ENCODE measurements around the gene EPHB4. TPM values are rescaled to one million over a fixed set of nuclear protein-coding genes. Genes with fewer than 3 reads are reported as not detected.
"Not testable (repeated sequence)": the region's sequence is repeated elsewhere in the genome, so short reads cannot be mapped to it uniquely, and the experiment has no call there.

EPHB4 gene
- total RNA-seq, 1 experiment from 2014 or later = 107 TPM

DNA sequence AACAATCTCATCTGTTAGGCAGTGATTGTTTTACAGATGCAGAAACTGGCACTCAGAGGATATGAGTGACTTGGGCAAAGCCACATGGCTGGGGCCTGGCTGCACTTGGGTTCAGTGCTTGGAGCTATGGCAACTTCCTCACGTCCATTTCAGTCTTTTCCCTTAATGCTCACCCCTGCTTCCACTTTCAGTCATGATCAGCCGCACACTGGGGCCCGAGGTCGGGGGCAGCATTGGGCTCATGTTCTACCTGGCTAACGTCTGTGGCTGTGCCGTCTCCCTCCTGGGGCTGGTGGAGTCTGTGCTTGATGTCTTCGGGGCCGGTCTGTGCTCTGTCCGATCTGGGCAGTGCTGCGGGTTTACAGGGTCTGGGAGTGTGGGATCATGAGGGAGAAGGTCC lies 28.2 kb upstream of the EPHB4 start:
- in situ Hi-C loops (cut with HindIII; ENCODE audit: low sequenced_read_pairs) = no loop called here
- no peak for DNase-seq (ENCODE audit: low spot score)

DNA sequence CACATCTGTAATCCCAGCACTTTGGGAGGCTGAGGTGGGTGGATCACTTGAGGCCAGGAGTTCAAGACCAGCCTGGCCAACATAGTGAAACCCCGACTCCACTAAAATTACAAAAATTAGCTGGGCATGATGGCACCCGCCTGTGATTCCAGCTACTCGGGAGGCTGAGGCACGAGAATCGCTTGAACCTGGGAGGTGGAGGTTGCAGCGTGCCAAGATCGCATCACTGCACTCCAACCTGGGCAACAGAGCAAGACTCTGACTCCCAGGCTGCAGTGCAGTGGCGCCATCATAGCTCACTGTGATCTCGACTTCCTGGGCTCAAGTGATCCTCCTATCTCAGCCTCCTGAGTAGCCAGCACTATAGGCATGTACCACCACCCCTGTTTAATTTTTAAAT lies 27.6 kb upstream of the EPHB4 start:
- DNase-seq (ENCODE audit: low spot score); in situ Hi-C loops (cut with HindIII; ENCODE audit: low sequenced_read_pairs): not testable (repeated sequence)

DNA sequence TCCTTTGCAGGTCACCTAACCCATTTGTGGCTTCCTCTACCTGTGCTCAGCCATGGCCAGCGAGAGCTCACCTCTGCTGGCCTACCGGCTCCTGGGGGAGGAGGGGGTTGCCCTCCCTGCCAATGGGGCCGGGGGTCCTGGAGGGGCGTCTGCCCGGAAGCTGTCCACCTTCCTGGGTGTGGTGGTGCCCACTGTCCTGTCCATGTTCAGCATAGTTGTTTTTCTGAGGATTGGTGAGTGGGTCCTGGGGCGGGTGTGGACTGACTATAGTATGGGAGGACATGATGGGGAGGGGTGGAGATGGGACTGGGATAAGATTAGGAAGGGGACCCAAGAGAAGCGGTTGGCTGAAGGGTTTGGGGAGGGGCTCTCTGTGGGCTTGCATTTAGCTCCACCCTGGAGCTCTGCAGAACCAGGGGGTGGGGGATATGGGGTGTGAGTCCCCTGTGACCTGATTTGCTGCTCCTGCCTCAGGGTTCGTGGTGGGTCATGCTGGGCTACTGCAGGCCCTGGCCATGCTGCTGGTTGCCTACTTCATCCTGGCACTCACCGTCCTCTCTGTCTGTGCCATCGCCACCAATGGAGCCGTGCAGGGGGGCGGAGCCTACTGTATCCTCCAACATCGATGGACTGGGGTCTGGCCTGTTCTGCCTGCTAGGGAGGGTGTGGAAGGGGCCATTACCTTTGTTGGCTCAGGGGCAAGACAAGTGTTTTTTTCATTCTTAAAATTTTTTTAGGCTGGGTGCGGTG lies 27.0 kb upstream of the EPHB4 start:
- in situ Hi-C loops (cut with HindIII; ENCODE audit: low sequenced_read_pairs) = no loop called here

DNA sequence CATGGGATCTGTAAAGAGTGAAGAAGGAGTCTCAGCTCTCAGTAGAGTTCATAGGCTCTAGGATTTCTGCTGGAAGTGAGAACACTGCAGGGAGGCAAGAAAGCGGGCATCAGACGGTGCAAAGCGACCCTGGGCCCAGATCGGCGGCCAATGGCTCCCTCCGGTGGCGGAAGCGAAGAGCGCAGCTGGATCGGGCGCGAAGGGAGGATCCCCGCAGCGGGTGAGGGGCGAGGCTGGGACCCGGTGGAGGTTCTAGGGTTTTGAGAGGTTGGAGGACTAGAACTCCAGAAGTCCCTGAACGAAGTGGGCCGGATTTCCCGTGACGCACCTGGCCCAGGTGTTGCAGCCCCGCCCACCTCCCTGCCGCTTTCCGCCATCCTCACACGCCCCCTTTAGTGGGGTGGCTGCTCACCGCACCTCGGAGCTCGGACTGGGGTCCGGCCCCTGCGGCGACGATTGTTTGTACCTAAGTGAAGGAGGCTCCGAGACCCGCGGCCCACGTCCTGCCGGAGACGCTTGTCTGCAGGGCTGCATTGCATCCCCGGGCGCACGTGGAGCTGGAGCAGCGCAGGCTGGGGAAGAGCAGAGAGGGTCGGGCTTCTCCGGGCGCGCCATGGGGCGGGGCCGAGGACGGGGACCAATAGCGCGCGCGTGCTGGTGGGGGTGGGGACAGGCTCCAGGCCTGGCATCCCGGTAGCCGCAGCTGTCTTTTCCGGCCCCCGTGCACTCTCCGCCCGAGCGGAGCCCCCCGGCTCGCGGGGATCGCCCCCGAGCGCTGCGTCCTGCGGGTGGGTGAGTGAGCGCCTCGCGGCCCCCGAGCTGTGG lies 24.9 kb upstream of the EPHB4 start, which contains the start of gene SLC12A9:
Gene SLC12A9 (plus strand): TSS at position 666 of the 825 bp plus-strand sequence. CDS start 1,485 bp downstream, outside the sequence.
- in situ Hi-C loops (cut with HindIII; ENCODE audit: low sequenced_read_pairs) = no loop called here
- peak; percentile 87 for DNase-seq (ENCODE audit: low spot score)

More for the DNA sequence above, 27.0 kb upstream of the EPHB4 start:
- DNase-seq (ENCODE audit: low spot score) = no peak

DNA sequence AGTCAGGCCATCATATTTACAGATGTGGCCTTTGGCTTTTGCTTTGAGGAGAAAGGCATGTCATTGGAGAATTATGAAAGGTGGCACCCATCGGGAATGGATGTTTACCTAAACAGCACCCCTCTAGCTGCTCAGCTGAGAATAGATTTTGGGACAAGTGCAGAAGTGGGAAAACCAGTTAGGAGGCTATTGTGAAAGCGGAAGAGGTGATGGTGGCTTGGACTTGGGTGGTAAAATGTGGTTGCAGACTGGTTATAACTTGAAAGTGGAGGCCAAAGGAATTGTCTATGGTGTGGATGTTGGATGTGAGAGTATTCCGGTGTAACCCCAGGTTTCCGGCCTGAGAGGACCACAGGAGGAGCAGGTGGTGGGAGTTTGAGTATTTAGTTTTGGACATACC lies 20.0 kb upstream of the EPHB4 start:
- in situ Hi-C loops (cut with HindIII; ENCODE audit: low sequenced_read_pairs) = no loop called here

DNA sequence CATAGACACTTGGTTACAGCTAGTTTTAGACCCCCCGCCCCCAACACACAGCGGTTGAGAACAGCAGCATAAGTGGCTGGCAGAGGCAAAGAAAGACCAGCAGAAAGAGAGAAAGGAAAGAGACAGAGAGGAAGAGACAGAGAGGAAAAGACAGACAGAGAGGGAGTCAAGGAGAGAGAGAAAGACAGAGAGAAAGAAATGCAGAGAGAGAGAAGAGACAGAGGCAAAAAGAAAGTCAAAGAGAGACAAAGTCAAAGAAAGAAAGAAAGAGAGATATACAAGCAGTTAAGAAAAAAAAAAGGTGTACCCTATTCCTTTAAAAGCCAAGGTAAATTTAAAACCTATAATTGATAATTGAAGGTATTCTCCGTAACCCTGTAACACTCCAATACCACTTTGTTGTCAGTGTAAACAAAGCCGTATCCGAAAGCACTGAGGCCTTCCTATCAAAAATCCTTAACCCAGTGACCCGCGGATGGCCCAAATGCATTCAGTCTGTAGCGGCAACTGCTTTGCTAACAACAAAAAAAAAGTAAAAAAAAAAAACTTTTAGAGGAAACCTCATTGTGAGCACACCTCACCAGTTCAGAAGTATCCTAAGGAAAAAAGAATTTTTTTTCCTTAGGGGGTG lies 13.3 kb upstream of the EPHB4 start:
- in situ Hi-C loops (cut with HindIII; ENCODE audit: low sequenced_read_pairs) = no loop called here
- DNase-seq (ENCODE audit: low spot score) = no peak

More for the DNA sequence above, 20.0 kb upstream of the EPHB4 start:
- DNase-seq (ENCODE audit: low spot score) = no peak

DNA sequence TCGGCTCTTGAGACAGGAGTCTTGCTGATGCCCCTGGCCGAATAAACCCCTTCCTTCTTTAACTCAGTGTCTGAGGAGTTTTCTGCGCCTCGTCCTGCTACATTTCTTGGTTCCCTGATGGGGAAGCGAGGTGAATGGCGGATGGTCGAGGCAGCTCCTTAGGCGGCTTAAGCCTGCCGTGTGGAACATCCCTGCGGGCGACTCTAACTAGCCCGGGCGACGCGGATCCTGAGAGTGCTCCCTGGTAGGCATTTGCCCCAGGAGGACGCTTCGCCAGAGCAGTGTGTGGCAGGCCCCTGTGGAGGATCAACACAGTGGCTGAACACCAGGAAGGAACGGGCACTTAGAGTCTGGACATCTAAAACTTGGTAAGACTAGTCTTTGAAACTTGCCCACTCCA lies 12.0 kb upstream of the EPHB4 start:
- in situ Hi-C loops (cut with HindIII; ENCODE audit: low sequenced_read_pairs) = no loop called here
- no peak for DNase-seq (ENCODE audit: low spot score)

DNA sequence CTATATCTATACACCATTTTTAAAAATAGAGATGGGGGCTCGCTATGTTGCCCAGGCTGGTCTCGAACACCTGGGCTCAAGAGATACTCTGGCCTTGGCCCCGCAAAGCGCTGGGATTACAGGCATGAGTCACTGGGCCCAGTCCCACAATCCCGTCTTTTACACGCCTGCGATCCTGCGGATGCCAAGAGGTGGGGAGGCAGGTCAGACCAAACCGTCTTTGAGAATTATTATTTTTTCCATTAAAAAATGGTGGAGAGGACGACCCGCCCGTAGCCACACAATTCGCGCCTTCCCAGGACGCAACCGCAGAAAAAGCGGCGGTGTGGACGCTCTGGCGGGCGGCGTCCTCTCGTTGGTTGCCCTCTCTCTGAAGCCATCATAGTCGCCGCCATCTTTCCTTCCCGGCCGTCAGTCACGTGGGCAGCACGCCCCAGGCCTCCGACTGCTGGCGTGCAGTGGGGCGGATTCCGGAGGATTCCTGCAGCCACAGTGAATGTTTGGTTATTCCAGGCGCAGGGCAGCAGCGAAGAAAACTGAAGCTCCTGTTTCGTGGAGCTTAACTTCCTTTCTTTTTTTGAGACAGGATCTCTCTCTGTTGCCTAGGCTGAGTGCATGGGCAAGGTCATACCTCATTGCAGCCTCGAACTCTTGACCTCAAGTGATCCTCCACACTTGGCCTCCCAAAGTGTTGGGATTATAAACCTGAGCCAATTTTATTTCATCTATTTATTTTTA lies 9.9 kb upstream of the EPHB4 start:
- in situ Hi-C loops (cut with HindIII; ENCODE audit: low sequenced_read_pairs) = no loop called here
- DNase-seq (ENCODE audit: low spot score) = peak; percentile 93

DNA sequence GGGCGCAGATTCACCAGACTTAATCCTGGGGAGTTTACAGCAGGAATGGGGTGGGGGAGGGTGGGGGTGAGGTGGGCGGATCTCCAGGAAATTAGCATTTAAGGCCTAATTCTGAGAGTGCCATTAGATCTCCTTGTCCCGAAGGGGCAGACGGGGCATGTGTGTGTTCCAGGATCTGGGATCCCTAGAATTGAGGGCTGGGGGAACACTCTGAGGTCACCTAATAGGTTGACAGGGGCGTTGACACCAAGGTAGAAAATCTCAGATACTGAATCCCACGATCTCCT lies 9.4 kb upstream of the EPHB4 start:
- DNase-seq (ENCODE audit: low spot score) = no peak
- in situ Hi-C loops (cut with HindIII; ENCODE audit: low sequenced_read_pairs) = no loop called here

DNA sequence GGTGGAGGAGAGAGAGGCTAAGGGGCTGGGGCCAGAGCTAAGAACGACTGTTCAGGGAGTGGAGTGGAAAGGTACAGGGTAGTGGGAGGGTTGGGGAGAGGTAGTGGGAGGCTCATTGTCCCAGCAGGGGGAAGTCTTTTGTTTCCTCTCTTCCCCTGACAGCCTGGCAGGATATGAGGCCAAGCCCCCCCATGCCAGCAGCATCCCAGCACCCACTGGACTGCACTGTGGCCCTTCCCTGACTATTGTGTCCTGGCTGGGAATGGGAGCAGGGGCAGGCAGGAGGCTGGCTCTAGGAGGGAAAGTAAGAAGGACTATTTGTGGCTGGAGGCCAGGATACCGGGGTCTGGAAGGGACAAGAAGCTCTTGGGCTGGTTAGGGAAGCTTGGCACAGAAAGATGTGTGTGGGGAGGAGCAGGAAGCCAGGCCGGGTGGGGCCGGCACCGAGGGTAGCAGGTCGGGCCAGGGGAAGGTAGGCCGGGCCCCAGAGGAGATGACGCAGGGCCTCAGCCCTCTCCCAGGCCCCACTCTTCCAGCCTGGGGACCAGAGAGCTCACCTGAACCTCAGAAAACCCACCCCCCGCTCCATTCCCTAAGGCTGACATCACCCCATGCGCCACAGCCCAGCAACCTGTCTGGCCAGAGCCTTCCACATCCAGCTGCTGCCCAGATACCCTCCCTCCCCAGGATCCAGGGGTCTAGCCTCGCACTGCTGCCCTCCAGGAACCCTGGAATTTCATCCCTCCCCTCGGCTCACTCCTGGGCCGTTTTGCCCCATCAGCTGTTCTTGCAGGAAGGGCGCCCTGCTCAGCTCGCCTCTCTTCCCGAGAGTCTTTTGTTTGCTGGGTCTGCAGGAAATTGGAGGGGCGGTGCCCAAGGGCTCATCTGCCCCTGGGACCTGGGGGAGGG lies 8.8 kb upstream of the EPHB4 start:
- peak; percentile 37 for DNase-seq (ENCODE audit: low spot score)
- in situ Hi-C loops (cut with HindIII; ENCODE audit: low sequenced_read_pairs) = no loop called here

DNA sequence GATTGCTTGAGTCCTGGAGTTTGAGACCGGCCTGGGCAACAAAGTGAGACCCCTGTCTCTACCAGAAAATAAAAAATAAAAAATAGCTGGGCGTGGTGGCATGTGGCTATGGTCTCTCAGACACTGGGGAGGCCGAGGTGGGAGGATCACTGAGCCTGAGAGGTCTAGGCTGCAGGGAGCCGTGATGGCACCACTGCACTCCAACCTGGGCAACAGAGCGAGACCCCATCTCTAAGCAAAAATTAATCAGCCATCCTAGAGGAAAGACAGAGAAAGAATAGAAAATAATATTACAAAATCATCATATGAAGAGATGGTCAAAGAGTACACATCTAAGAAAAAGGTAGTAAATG lies 4.9 kb upstream of the EPHB4 start:
- in situ Hi-C loops (cut with HindIII; ENCODE audit: low sequenced_read_pairs) = no loop called here
- no peak for DNase-seq (ENCODE audit: low spot score)

DNA sequence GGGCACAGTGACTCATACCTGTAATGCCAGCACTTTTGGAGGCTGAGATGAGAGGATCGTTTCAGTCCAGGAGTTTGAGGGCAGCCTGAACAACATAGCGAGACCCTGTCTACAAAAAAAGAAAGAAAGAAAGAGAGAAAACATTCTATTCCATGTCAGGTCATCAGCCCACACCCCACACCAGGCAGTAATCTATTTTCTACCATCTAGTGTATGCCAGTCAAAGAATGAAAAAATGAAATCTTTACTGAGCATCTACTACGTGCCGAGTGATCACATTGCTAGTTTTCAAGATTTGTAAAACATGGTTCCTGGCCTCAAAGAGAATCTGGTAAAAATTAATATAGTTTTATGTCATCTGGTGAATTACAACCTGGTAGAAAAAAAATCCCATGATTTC lies 3.1 kb upstream of the EPHB4 start:
- in situ Hi-C loops (cut with HindIII; ENCODE audit: low sequenced_read_pairs) = no loop called here
- DNase-seq (ENCODE audit: low spot score) = no peak

DNA sequence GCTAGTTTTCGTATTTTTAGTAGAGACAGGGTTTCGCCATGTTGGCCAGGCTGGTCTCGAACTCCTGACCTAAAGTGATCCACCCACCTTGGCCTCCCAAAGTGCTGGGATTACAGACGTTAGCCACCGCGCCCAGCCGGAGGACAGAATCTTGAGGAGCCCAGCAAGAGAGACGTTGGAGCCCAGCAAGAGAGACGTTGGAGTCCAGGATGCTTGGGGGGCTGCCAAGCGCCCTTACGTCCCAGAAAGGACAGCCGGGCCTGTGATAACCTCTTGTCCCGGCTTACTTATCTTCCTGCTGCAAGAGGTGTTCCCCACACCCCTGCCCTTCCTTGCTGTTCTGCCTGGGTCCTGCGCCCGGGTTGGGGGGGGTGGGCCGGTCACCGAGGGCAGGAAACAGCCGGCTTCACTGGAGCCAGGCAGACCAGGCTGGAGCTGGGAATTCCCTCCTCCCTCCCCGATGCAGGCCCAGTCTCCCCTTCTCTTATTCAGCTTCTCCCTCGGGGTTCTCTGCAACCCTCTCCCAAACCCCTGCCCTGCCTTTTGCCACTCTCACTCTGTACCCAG lies 1.9 kb upstream of the EPHB4 start:
- DNase-seq (ENCODE audit: low spot score) = no peak
- in situ Hi-C loops (cut with HindIII; ENCODE audit: low sequenced_read_pairs) = no loop called here

DNA sequence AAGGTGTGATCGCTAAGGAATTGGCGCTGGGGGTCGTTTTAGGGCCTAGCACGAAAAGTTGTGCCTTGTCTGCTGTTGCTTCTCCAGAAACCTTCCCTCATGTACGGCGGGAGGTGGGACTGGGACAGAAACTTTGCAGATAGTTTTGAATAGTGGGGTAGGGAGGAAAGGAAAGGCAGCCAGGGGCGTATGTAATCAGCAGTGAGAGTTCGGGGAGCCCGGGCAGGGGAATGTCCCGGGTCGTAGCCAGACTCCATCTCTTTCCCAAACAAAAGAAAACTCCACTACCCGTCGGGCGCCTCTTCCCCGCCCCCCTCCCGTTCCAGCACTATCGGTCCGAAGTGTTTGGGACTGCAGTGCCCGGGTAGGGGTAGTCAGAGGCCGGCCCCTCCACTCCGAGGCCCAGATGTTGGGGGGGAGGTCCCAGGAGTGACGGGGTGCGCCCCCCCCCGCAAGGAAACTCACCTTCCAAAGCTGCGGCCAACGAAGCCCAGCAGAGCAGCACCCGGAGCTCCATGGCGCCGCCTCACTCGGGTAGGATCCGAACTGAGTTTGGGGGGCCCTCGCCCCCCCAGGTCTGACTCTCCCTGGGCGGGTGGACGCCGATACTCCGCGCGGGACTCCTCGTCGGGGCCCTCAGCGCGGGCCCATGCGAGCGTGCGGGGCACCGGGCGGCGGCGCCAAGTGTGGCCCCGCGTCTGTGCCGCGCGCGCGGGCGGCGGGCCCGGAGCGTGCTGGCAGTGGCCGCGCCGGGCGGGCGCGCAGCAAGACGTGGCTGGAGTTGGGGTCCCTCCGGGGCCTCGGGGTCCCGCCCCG lies 601 bp downstream of the EPHB4 start:
- in situ Hi-C loops (cut with HindIII; ENCODE audit: low sequenced_read_pairs) = no loop called here

DNA sequence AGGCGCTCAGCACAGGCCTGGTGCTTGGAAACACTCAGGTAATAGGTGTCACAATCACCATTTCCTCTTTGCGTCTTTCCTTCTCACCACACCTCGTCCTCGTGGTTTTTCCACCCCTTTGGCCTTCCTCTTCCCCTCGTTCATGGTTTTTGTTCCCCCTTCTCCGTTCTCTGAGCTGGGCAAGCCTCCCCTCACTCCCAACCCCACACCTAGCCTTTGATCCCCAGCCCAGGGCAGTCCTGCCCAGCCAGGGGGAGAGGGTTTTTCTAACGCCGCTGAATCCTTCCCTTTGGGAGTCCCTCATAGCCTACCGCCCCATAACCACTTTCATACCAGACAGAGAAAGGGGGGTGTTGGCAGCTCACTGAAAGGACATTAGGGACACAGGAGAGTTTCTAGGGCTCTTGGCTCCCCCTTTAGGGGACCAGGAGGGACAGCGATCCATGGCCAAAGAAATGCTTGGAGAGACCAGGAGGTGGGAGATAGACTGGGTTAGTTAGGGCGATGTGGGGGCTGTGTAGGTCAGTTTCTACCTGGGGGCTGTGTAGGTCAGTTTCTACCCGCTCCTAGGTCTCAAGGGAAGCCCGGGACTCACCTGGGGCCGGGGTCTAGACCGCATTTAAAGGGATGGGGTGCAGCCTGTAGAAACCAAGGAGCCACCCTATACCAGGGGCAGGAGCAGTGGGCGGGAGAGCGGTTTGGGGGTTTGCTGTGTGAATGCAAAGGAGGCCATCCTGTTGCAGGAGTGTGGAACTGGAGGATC lies 1.4 kb downstream of the EPHB4 start:
- DNase-seq (ENCODE audit: low spot score) = peak; percentile 21
- in situ Hi-C loops (cut with HindIII; ENCODE audit: low sequenced_read_pairs) = no loop called here

More for the DNA sequence above, 601 bp downstream of the EPHB4 start:
- no peak for DNase-seq (ENCODE audit: low spot score)

DNA sequence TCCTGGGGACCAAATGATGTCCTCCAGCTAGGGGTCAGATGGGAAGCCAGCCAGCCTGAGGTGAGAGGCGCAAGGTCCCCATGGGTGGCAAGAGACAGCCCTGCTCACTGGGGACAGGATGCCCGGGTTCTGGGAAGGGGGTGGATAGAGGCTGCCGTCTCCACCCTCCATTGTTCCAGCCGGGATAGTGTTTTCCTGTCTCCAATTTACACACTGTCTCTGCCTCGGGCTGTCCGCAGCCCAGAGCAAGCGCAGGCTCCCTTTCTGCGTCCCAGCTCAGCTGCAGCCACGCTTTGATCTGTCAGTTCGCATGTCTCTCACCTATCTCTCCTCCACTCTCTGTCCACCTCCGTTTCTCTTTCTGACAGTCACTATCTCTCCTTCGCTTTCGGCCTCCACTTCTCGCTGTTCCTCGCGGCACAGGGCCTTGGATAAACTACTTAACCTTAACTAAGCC lies 2.1 kb downstream of the EPHB4 start:
- in situ Hi-C loops (cut with HindIII; ENCODE audit: low sequenced_read_pairs) = no loop called here
- DNase-seq (ENCODE audit: low spot score) = no peak
